HG03135 (cell line): ENCODE data around the gene NCR3LG1.

Source experiments
- ATAC-seq: cut with Tn5 transposase; IDR thresholded peaks from one replicate; pipeline ENCODE4 v1.9.1; 2021; ENCODE audit warnings: mild to moderate bottlenecking, moderate library complexity; ENCODE audit not compliant: unreplicated experiment

Gene NCR3LG1

GRCh38 chr11:17391493-17392355 lies 40.1 kb downstream of the NCR3LG1 start:
- ATAC-seq = no peak

GRCh38 chr11:17392872-17393271 lies 41.3 kb downstream of the NCR3LG1 start:
- no peak for ATAC-seq

DNA sequence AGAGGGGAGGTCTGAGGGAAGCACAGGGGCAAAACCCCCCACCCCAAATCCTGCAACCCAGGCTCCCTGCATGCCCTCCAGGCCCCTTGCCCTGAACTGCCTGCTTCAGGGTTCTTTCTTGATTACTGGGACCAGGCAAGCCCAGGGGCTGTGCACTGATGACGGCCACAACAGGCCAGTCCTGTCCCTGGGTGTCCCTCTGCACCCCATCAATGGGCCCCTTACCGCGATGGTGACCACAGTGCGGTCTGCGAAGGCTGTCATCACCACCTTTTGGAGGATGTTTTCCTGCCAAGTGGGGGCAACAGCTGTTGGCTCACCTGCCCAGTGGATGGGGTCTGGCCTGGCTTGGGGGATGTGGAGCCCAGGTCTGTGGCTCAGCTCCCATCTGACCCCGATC lies 41.9 kb downstream of the NCR3LG1 start:
- ATAC-seq = no peak

- no peak for ATAC-seq
These were observed 43.3 kb downstream of the NCR3LG1 start for GRCh38 chr11:17394743-17395390.

GRCh38 chr11:17395554-17395961 lies 44.0 kb downstream of the NCR3LG1 start:
- no peak for ATAC-seq

DNA sequence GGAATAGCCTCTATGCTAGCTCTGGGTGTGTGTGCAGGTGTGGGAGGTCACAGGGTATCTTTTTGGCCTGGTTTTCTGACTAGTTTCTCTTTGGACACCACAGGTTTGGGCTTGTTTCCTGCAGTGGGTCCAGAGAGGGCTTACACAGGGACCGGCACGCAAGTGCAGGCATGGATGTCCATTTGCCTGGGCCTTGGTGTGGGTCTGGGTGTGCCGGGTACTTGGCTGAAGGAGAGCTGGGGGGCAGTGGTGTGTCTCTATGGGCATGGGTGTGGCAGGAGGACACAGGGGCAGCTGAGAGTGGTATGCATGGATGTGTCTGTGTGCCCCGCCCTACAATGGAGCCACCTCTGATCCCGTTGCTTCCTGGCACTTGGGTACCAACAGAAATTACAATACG lies 44.4 kb downstream of the NCR3LG1 start:
- ATAC-seq = no peak

GRCh38 chr11:17396598-17397310 lies 45.2 kb downstream of the NCR3LG1 start:
- ATAC-seq = no peak

DNA sequence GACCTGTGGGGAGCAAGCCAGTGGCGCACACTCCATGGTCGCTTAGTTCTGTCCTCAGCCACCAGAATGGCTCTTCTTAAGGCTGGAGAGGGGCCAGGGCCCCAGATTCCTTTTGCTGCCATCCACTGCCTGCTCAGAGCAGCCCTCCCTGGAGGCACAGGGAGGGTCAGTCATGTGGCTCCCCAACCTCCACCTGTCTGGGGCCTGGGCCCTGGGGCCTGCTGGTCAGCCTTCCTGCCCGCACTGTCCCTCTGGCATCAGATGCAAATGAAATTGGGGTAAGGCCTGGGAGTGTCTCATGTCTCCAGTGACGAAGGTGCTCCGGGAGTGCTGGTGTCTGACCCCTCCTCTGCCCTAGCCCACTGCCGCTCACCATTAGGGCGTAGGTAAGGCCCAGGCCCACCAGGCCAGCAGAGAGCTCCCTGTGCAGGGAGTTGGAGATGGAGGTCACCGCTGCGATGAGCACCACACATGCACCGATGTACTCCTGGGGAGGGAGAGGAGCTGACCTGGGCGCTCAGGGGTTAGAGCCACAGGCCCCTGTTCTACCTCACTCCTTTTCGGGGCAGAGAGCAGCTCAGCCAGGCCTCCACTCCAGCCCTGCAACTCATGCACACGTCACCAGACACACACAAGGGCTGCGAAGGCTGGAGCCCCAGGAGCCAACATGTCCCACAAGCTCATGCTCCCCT lies 45.9 kb downstream of the NCR3LG1 start:
- no peak for ATAC-seq

DNA sequence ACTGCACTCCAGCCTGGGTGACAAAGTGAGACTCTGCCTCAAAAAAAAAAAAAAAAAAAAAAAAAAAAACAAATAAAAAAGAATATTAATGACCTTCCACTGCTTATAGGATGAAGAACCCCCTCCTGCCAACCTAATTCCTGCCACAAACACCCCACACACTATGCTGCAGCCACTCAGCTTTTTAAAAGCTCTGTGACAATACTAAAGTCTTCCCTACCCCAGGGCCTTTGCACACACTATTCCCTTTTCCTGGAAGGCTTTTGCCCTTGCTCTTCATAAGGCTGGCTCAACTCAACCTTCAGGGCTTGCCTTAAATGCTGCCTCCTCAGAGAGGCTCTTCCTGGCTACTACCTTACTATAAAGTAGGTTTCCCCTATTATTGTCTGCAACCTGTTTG lies 47.6 kb downstream of the NCR3LG1 start:
- ATAC-seq = no peak

DNA sequence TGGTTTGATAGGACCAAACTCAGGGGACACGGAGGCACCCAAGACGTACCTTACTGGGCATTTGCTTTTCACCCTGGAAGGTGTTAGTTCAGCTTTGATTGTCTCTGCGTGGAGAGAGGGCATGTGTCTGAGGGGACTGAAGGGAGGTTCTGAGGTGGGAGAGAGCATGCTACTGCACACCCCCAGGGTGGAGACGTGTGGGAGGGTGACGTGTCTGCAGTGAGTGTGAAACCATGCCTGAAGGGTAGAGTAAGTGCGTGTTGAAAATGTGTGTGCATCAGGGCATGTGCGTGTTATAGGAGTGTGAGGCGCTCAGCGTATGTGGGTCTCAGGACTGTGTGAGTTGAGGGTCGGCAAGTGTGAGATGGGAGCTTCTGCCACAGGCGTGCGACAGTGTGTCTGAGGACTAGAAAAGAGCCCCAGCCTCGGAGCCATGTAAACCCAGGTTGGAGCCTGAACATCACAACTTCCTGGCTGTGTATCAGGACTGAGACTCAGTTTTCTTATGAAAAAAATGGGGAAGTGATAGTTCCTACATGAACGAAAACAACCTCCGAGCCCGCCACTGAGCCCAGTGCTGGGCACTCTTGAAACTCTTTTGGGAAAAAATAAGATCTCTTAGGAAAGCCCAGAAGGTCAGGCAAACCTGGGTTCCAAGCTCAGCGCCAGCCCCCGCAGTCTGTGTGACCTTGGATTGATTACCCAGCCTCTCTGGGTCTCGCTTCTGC lies 48.6 kb downstream of the NCR3LG1 start:
- ATAC-seq = no peak

DNA sequence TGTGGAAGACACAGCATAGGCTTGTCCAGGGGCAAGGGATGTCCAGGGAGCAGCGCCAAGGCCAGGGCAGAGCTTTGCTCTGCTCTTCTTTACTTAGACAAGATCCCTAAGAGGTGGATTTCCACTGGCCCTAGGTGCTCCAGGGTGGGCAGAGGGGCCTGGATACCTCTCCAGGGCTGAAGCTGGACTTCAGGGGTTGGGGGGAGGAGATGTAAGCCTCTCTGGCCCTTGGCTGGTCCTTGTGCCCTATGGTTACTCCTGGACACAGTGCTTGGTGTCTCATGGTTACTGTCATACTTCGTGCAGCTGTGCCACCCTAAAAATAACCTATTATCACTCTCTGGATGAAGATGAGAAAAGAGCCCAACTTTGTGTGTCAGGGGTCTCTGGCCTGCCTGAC lies 49.7 kb downstream of the NCR3LG1 start:
- no peak for ATAC-seq

- ATAC-seq = no peak
These were observed 50.2 kb downstream of the NCR3LG1 start for GRCh38 chr11:17401841-17402240.

DNA sequence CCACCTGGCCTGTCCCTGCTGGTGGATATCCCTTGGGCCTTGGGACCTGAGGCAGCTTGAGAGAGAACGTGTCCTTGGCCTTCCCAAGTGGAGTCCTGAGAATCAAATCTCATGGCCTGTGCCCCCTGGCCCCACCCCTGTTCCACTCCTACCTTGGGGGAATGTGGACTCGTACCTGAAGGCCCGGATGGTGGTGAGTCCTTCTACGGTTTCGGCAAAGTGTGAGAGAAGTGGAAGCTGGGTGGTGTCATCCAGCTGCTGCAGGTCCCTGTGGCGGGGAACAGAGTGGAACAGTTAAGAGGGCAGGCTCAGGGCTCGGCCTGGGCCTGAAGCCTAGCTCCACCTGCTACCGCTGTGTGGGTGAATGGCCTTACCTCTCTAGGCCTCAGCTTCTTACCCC lies 50.9 kb downstream of the NCR3LG1 start:
- ATAC-seq = no peak

- ATAC-seq = no peak
These were observed 52.6 kb downstream of the NCR3LG1 start for GRCh38 chr11:17403980-17404759.

DNA sequence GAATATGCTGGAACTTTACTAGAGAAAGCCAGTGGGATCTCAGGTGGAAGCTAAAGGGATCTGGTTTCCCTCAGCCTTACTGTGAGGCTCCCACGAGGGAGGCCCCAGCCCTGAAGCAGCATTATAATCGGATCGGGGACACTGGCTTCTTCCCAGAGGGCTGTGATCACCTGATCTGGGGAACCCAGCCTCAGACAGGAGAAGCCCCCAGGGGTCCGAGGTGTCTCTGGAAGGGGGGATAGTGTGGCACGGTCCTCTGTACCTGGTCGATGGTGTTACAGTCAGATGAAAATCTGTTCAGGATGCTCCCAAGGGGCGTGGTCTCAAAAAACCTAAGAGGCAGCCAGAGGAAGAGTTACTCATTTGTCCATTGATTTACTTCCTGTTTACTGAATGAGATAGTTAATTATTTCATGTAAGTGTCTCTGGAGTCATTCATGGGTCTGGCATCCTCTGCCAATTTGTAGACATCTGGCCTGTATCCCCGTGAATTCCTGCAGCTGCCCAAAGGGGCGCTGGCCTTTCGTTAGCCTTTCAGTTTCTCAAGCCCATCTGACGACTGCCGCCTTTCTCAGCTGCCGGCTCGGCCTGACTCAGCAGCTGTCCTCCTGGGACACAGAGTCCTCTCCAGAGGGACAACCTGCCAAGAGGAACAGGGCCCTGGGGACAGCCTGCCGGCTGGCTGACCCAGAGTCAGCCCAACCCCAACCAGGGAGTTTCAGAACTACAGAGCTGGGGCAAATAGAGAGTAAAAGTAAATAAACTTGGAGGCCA lies 53.8 kb downstream of the NCR3LG1 start:
- ATAC-seq = no peak

GRCh38 chr11:17406082-17406817 lies 54.6 kb downstream of the NCR3LG1 start:
- ATAC-seq = no peak

DNA sequence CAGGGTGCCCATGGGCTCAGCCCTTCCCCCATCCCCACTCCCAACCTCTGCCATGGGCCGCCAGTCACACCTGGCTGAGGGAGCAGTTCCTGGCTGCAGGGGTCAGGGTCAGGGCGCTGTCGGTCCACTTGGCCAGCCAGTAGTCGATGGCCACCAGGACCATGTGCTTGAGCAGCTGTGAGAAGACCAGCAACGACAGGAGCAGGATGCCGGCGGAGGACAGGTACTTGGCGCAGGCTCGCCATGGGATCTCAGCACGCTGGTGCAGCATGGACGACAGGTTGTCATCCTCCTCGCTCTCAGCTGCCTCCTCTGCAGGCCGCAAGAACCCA lies 55.2 kb downstream of the NCR3LG1 start:
- no peak for ATAC-seq

DNA sequence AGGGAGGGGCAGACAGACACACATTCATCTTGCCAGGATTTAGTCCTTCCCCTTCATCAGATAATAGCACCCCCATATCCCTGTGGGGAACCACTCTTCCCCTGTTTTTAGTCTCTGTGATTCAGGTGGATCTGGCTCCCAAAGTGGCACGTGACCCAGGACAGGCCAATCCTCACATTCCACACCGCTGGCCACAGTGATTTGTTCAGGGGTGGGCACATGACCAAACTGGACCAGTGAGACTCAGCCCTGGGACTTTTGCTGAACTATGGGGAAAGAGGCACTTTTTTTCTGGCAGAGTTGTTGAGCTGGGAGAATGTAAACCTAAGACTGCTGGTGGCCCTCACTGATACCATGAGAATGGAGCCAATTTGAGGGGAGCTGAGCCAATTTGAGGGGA lies 56.0 kb downstream of the NCR3LG1 start:
- no peak for ATAC-seq
